Umbilical cord (tissue), 2 donors: ENCODE results near the gene NOL4L. TPM values are rescaled to one million over a fixed set of nuclear protein-coding genes. Genes with fewer than 3 reads are reported as not detected.

Experiments
- DNase-seq: peaks from one replicate; pipeline ENCODE4 v3.0.0-alpha.2; 2015; ENCODE audit warnings: low spot score
- total RNA-seq: library from RNA; depleted of rRNA; stranded (reverse); fragments of >200 nt; gene quantifications from one replicate; pipeline ENCODE4 v1.2.3, GENCODE V29; 2014; ENCODE audit warnings: low replicate concordance; ENCODE audit not compliant: insufficient read depth

Gene NOL4L
- total RNA-seq, 1 donor from 2014 or later, result 6.5 TPM

DNA sequence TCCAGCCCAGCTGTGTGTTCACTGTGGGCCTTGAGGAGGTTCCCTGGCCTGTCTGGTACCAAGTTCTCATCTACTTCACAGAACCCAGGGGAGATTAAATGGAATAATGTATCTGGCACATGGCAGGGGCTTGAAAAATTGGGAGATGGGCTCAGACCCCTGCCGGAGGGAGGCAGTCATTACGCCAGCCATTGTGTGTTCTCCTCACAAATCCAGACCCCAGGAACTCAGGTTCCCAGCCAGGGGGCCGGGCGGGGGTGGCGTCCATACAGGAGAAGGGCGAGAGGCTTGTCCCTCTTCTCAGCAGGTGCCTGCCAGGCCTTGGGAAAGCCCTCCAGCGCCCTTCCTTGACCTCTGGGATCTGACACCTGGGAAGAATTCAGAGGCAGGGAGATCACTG, 8.1 kb downstream of the NOL4L start:
- no peak for DNase-seq

DNA sequence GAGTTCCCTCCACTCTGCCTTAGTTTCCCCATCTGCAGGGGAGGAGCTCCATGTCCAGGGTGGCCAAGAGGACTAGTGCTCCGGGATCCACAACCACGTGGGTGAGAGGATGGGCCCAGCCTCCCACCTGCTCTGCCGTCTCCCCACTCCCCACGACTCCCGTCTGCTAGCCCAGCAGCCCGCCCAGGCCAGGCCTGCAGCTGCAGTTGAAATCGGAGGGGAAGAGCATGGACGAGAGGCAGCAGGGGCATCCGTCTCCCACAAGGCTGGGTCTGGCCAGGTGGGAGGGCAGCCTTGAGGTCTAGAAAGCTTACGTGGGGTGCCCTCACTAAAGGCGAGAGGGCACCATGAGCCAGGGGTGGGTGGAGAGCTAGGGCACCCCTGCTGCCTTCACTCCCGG, 8.6 kb downstream of the NOL4L start:
- DNase-seq, result no peak

DNA sequence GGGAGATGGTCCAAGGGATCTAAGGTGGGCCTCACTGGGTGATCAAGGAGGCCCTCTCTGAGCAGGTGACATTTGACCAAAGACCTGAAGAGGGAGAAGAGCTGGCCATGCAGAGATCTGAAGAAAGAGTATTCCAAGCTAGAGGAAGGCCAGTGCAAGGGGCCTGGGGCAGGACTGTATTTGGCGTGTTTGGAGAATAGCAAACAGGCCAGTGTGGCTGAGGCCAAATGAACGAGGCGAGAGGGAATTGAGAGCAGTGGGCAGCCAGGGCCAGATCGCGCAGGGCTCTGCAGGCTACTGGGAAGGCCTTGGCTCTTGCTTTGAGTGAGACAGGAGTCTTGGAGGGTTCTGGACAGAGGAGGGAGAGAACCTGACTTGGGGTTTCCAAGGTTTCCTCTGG, 9.3 kb downstream of the NOL4L start:
- DNase-seq, result no peak

DNA sequence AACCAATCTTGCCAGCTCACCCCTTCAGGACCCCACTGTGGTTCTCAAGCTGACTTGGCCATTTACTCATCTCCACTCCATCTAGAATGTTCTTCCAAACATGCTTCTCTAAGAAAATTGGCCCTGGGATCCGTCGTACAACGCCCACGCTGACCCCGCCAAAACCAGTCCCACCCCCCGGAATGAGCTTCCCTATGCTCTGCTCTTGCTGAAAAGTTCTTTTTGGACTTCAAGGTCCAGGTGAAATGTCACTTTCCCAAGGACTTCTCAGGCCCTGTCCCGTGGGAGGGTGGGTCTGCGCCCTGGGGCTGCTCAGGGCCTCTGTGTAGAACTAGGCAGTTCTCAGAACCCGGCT, 9.9 kb downstream of the NOL4L start:
- DNase-seq, result no peak

DNA sequence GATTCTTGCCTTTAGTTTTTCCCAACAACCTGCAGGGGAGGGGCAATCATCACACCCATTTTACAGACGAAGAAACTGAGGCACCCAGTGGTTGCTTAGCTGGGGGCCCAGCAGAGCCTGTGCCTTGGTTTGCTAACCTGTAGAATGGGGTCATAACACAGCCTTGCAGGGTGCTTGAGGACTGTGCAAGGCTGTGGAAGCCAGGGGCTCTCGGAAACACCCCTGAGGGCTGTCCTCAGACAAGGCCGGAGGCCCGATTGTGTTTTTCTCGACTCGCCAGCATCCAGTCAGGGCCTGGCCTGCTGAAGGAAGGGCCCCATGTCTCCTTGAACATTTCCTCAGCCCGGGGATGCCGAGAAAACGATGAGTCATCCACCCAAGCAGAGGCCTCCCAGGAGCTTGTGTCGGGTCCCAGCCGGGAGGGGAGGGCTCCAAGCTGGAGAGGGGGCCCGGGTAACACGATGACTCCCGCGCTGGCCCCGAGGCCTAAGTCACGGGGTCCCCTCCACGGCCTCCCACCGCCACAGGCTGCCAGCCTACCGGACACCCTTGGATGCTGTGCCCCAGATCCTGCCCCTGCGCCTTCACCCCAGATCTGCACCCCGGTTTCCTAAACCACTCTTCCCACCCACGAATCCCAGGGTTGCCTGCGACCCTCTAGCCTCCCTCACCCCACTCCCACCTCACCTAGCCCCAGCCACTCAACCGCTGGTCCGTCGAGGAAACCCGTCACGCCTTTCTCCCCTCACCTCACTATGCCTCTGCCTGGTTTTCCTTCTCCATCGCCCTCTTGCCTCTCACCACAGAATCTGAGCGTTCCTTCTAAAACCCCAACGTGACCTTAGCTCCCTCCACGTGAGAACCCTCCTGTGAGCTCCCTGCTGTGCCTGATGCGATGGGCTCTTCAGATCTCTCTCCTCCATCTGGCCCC, 10.6 kb downstream of the NOL4L start:
- peak; percentile 90 for DNase-seq

DNA sequence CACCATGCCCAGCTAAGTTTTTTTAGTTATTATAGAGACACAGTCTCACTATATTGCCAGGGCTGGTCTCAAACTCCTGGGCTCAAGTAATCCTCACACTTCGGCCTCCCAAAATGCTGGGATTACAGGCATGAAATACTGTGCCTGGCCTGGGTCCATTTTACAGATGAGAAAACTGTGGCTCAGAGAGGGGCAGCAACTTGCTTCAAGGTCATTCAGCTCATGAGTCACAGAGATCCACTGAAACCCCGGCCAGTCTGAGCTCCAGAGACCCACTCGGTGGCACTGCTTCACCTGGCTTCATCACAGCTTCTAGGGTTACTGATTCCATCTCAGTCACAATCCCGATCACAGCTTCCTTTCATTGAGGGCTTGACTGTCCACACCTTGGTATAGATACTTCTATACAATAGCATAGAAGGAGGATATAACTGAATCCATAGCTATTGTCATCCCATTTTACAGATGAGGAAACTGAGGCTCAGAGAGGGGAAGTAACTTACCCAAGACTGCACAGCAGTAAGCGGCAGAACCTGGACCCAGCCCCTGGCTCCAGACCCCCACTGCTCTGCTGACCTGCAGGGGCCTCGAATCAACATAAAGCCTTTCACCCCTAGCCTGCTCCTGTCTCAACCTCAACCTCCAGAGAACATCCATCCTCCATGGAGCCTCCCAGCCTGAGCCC, 11.8 kb downstream of the NOL4L start:
- DNase-seq, result no peak

DNA sequence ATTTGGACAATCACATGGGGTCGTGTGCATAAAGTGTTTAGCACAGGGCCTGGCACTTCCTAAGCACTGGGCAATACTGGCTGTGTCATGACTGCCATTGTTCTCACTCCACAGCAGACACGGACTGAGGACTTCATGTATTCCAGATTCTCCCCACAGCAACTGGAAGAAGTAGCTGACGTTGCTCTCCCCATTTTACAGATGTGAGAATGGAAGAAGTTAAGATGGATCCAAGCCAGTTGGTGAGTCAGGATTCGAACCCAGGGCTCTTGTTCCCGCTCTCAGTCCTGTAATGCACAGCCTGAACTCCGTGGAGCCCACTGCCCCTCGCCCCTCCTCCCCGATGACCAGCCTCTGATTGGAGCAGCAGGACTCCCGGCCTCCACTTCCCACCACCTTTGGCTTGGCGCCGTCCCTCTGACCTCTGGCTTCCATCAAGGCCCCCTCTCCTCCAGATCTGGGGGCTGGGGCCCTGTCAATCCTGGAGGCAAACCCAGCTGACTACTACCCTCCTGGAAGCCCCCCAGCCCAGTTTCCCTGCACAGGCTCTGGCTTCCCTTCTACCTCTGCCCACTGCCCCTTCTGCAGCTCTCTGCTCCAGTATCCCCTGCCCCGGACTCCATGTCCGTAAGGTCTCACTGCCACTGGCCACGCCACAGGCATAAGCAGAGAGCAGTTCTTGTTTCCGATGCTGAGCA, 12.7 kb downstream of the NOL4L start:
- DNase-seq, result no peak

DNA sequence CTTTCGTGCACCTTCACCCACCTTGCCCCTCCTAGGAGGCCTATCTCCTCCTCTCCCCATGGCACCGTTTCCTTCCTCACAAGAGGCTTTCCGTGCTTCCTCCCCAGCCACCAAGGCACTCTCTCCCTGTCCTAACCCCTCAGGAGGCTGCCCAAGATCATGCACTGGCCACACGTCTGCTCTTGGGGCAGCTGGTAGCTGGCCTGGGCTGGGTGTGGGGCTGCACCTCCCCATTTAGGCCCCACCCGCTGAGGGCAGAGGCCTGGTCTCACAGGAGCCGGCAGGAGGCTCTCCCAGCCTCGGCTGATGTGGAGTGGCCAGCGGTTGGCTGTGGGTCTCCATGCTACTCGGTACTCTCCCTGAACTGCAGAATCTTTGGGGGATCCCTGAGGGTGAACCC, 13.6 kb downstream of the NOL4L start:
- no peak for DNase-seq

DNA sequence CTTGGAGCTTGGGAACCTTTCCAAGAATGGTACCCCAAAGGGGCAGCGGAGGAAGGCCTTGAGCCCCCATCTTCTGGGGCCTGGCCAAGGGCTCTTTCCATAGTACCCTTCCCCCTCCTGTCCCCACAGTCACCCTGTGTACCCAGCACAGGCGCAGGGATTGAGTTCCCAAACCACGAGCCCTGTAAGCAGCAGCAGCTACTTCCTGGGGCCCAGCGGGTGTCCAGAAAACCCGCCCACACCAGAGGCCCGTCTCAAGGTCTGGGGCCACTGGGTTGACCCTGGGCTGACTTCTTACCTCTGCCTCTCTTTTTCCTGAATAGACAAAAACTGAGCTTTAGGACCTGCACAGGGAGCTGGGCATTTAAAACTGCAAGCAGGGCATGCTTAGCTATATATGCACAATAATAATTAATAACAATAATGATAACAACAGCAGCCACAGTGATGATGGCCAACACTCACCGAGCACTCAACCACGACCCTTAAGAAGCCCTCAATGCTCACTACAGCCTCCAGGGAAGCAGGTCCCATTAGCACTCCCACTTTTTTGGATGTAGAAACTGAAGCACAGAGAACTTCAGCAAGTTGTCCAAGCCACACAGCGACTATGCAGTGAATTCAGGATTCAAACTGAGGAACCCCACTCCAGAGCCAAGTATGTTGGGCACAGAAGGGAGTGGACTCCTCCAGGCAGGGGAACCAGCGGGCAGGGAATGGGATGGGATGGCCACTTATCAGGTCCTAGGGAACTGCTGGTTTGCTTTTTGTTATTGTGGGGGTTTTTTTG, 14.5 kb downstream of the NOL4L start:
- DNase-seq, result peak; percentile 41

DNA sequence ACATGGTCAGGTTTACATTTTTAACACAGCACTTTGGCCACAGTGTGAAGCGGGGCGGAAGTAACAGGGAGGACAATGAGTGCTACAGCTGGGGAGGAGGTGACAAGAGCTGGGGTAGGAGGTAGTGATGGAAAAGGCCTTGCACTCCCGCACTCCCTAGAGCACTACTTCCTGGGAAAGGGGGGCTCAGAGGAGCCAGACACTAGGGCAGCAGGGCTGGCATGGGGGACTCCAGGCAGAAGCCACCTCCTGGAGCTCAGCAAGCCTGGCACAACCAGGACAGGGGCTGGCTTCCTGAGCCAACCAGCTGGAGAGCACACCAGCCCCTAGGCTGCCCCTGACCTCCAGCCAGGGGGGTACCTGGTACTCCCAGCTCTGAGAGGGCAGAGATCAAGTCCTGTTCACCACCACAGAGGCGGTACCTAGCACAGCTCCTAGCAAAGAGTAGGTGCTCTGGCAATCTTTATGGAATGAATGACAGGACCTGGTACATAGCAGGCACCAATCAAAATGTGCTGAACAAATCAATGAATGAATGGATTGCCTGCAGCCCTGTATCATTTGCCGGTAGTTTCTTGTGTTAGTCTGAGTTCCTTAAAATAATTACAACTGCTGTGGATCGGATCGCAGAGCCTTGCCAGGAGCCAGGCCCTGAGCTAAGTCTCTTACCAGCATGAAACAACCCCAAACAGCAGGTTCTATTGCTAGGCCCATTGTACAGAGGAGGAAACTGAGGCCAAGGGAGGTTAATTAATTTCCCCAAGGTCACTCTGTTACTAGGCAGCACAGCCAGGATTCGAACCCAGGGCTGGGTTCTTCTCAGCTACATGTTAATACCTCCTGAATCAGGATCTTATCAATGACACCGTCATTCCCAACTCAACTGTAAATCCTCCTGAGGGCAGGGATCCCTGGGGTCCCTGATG, 15.5 kb downstream of the NOL4L start:
- no peak for DNase-seq

DNA sequence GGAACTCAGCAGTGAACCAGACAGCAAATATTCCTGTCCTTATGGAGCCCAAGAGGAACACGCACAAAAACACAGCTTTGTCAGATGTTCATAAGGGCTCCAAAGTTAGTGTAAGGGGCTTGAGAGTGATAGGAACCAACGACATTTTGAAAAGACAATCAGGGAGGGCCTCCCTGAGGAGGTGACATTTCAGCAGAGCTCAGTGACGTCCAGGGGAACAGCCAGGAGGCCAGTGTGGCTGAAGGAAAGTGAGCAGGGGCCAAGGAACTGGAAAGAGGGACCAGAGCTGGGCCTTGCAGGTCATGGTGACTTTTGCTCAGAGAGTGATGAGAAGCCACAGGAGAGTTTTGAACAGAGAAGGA, 16.1 kb downstream of the NOL4L start:
- DNase-seq, result no peak

DNA sequence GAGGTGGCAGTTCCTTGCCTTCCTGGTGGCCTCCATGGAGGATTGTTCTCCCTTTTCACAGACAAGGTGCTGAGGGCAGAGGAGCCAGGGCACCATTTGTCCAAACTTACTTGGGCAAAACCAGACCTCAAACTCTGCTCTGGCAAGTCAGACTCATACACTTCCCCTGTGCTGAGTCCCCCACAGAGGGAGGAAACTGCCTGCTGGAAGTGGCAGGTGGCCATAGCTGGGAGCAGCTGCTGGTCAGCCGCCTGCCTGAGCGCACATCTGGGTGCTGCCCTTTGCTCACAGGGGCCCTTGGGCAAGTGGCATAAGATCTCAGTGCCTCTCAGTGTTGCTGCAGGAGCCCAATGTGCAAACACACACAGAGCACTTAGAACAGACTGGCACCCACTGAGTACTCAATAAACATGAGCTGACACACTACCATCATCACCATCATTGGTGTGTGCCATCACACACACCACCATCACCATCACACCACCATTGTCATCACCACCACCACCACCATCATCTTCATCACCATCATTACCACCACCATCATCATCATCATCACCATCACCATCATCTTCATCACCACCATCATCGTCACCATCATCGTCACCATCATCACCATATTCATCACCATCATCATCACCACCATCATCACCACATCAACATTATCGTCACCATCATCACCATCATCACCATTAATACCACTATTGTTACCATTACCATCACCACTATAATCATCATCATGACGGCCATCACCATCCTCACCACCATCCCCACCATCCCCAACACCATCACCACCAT, 17.6 kb downstream of the NOL4L start:
- no peak for DNase-seq

DNA sequence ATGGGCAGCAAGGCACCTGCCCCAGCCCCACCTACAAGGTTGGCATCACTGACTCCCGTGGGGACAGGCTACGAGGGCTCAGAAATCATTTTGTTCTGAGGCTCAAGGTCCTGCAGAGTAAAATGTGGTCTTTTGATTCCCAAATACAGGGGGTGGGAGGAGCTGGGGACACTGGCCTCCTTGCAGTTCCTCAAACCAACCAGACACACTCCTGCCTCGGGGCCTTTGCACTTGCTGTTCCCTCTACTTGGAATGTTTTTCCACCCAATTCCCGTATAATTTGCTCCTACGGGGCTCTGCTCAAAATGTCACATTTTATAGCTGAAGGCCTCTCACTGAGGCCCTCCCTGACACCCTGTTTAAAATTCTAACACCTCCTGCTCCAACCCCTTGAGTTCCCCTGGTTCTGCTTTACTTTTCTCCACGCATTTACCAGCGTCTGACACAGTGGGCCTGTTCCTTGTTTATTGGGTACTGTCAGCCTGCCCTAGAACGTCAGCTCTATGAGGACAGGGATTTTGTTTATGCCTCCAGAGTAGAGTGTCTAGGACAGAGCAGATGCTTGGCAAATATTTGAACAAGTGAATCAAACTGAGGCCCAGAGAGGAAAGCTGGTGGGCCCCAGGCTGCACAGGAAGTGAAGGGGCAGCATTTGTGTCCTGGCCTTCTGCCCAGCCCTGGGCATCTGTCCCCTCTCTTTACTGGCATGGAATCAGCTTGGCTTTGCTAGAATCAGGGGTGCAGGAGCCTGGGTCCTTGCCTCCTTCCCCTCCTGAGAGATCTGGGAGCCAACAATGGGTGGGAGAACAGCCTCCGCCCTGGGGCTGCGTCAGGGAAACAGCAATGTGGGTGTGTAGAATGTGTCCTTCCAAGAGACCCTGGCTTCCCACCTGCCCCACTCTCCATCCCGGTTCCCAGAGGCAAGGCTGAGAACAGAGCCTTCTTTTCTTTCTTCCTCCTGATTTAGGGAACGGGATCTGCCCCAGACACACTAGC, 18.5 kb downstream of the NOL4L start:
- DNase-seq, result no peak

DNA sequence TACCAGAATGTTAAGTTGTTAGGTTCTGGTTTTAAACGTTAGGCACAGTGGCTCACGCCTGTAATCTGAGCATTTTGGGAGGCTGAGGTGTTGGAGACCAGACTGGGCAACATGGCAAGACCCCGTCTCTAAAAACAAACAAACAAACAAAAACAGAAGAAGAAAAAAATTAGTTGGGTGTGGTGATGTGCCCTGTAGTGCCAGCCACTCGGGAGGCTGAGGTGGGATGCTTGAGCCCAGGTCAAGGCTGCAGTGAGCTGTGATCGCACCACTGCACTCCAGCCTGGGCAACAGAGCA, 19.4 kb downstream of the NOL4L start:
- no peak for DNase-seq

DNA sequence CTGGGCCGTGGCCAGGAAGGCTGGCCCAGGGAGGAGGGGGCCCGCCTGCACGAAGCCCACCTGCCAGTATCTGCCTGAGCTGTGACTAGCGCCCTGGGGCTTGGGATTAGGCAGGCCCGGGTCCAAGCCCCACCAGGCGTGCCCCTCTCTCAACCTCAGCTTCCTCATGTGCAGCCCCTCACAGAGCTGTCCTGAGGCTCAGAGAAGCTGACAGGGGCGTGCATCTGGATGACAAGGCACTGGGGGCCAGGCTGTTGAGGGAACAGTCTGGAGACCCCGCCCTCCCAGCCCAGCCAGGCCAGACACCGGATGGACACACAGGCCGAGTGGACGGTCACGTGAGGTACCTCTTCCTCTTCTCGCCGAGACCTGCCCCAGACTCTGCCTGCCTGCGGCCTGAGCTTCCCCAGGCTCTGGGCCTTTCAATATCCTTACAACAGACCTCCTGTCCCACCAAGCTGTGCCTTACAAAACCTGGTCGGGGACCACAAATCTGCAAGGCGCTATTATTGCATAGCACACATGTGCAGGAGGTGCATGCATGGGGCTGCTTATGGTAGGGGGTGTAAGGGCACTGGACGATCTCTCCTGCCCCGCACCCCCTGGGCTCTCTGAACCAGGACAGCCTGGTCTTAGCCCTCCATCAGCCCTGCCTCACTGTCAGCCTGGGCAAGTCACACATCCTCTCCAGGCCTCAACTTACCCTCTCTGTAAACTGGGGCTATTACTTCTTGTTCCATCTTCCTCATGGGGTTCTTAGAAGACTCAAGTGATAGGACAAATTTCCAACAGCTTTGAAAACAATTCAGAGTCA, 20.0 kb downstream of the NOL4L start:
- peak; percentile 69 for DNase-seq

DNA sequence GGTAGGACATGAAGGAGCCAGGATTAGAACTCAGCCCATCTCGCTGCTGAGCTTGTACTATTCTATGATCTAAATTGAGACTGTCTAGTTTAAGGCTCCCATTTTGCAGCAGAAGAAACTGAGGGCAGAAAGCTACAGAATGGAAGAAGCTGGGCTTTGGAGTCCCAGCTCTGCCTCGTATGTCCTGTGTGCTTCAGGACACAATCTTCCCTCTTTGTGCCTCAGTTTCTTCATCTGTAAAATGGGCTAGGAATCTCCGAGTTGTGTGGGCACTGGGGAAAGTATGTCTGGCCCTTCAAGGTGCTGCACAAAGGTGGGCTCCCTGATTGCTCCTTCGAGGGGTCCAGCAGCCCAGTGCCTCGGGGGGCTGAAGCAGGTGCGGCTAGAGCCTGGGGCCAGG, 20.7 kb downstream of the NOL4L start:
- no peak for DNase-seq

DNA sequence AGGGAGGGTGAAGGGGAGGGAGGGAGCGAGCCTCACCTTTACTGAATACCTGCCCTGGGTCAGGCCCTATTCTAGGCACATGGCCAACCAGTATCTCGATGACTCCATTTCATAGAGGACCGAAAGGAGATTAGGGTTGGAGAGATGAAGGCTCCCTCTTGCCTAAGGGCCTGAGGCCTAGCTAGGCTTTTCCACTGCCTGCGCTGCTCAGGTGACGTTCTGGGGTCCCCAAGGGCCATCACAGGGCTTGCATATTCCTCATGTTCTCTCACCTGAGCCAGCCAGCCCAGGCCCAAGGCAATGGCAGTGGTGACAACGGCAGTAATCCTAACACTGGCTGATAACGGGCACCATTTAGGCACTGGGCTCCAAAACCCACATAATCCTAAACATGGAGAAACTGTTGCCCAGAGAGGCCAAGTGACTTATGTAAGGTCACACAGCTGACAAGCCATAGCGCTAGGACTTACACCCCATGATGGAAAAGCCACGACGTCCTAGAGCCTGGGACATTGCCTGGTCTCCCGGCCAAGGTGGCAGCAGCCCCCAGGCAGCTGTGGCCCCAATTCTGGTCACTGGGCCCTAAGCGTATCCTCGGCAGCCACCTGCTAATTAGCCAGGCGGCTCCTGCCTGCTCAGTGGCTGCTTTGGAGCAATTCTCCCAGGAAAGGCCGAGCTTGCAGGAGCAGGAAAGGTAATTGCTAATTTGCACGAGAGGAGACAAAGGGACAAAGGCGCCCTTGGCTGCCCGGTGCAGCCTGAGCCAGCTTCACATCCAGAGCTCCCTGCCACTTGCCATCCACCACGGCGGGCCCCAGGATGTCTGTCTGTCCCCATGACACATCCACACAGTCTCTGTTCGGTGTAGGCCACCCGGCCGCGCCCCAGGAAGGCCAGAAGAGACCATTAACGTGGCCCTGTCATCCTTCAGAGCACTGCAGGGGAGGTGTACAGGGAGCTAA, 21.5 kb downstream of the NOL4L start:
- DNase-seq, result no peak
